Ectodermal cell (in vitro differentiated cells): ENCODE measurements around the gene LRRC8E.
"Not testable (repeated sequence)": the region's sequence is repeated elsewhere in the genome, so short reads cannot be mapped to it uniquely, and the experiment has no call there.

Experiments
- H3K27ac ChIP-seq: 2 replicates; pipeline ENCODE4 v1.7.0; 2013; ENCODE audit warnings: mild to moderate bottlenecking, low read depth, low read length; ENCODE audit not compliant: insufficient read depth, poor library complexity, severe bottlenecking
- H3K27me3 ChIP-seq: 2 replicates; pipeline ENCODE4 v1.7.0; 2013; ENCODE audit warnings: mild to moderate bottlenecking, low read length; ENCODE audit not compliant: insufficient read depth, control insufficient read depth, poor library complexity, severe bottlenecking
- H3K36me3 ChIP-seq: one replicate; pipeline ENCODE4 v1.7.0; 2013; ENCODE audit warnings: low read length; ENCODE audit not compliant: control insufficient read depth, insufficient read depth
- H3K4me1 ChIP-seq: one replicate; pipeline ENCODE4 v1.7.0; 2013; ENCODE audit warnings: low read length; ENCODE audit not compliant: control insufficient read depth, insufficient read depth
- H3K4me3 ChIP-seq: 2 replicates; pipeline ENCODE4 v1.7.0; 2013; ENCODE audit warnings: low read depth, low read length, control low read depth; ENCODE audit not compliant: insufficient read depth
- H3K9me3 ChIP-seq: 2 replicates; pipeline ENCODE4 v1.7.0; 2013; ENCODE audit warnings: mild to moderate bottlenecking, low read length, moderate library complexity; ENCODE audit not compliant: control insufficient read depth
- WGBS, 2 experiments: methylation state at CpG; one replicate each; pipeline ENCODE4 v1.1.7; 2013; ENCODE audit warnings: missing lambda C conversion rate in 2 of 2; 5-methylcytosine and 5-hydroxymethylcytosine counted together

LRRC8E gene

GRCh38 chr19:7855426-7856108, 32.7 kb upstream of the LRRC8E start:
- H3K36me3 ChIP-seq = no peaks in the 10 kb centered on the region
- WGBS, 2 experiments = 87 to 88% methylated on average over 26 of the region's 26 CpGs
- H3K4me3 ChIP-seq = no peak overlapping the region
- no peak overlapping the region for H3K27ac ChIP-seq
- H3K4me1 ChIP-seq = peaks cover 11% of the 10 kb centered on the region
- H3K27me3 ChIP-seq = peaks cover 42% of the 10 kb centered on the region
- no peaks in the 10 kb centered on the region for H3K9me3 ChIP-seq

DNA sequence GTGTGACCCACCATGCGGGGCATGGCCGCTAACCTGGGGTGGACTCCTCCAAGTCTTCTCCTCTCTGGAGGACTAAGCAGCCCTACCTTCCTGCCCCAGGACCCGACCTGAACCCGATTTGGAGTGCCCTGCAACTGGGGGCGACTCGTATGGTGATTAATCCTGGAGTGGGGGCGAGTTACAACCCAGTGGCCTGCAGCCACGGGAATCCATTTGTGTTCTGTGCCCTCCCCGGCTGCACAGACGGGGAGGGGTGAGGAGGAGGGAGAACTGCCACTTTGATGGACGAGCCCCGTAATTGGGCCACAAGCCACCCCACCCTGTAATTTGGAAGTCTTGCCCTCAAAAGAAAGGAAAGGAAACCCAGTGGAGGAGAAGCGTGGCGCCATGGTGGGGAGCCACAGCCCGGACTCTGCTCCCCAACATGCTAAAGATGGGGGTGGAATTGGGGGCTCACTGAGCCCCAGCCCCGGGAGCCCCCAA, 32.2 kb upstream of the LRRC8E start:
- Histone ChIP-seq H3K4me3 (no peak overlapping the region), H3K9me3 (no peaks in the 10 kb centered on the region), H3K4me1 (peaks cover 11% of the 10 kb centered on the region), H3K36me3 (no peaks in the 10 kb centered on the region), H3K27me3 (peaks cover 47% of the 10 kb centered on the region), H3K27ac (no peak overlapping the region)
- WGBS, 2 experiments = 86 to 87% methylated on average over 16 of the region's 16 CpGs

GRCh38 chr19:7856679-7857663, 31.3 kb upstream of the LRRC8E start:
- Histone ChIP-seq H3K27ac (no peak overlapping the region), H3K4me1 (peaks cover 18% of the 10 kb centered on the region), H3K4me3 (no peak overlapping the region), H3K36me3 (no peaks in the 10 kb centered on the region), H3K9me3 (no peaks in the 10 kb centered on the region), H3K27me3 (peaks cover 56% of the 10 kb centered on the region)
- 83 to 84% methylated on average over 38 of the region's 38 CpGs for WGBS, 2 experiments

GRCh38 chr19:7857727-7858108, 30.6 kb upstream of the LRRC8E start:
- WGBS, 2 experiments = 43 to 47% methylated on average over 8 of the region's 8 CpGs
- peaks cover 18% of the 10 kb centered on the region for H3K4me1 ChIP-seq
- no peaks in the 10 kb centered on the region for H3K36me3 ChIP-seq
- H3K9me3 ChIP-seq = no peaks in the 10 kb centered on the region
- no peak overlapping the region for H3K27ac ChIP-seq
- H3K27me3 ChIP-seq = peaks cover 60% of the 10 kb centered on the region
- peak overlapping the region; percentile 16 for H3K4me3 ChIP-seq

DNA sequence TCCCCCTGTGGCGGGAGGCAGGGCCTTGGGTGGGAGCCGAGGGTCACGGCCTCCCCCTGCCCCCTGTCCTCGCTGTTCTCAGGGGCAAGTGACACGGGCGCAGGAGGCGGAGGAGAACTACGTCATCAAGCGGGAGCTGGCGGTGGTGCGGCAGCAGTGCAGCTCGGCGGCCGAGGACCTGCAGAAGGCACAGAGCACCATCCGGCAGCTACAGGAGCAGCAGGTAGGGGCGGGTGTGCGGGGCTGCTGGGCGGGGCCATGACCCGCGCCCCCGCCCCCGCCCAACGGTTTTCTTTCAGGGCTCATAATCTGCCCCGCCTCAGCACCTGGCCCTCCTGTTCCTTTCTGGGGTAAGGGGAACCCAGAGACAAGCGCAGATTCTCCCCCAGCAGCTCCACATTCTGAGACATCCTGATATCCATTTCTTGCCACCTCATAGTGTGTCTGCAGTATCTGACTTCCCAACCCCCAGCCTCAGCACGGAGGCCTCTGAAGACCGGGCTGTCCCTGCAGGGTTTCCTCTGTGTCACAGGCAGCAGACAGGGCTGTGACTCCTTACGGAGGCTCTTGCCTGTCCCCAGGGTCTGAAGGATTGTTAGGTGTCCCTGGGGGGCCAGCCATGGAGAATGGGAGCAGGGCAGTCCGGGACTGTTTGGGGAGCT, 30.1 kb upstream of the LRRC8E start:
- 4% methylated on average over 29 of the region's 29 CpGs for WGBS, 2 experiments
- Histone ChIP-seq H3K9me3 (no peaks in the 10 kb centered on the region), H3K27ac (no peak overlapping the region), H3K4me3 (peak overlapping the region; percentile 16), H3K4me1 (peaks cover 18% of the 10 kb centered on the region), H3K36me3 (no peaks in the 10 kb centered on the region), H3K27me3 (peaks cover 63% of the 10 kb centered on the region)

GRCh38 chr19:7859087-7859486, 29.2 kb upstream of the LRRC8E start:
- H3K4me3 ChIP-seq, H3K27ac ChIP-seq, H3K36me3 ChIP-seq, H3K9me3 ChIP-seq: not testable (repeated sequence)
- peaks cover 25% of the 10 kb centered on the region for H3K4me1 ChIP-seq
- peaks cover 63% of the 10 kb centered on the region for H3K27me3 ChIP-seq
- 89 to 94% methylated on average over 8 of the region's 8 CpGs for WGBS, 2 experiments

- H3K27ac ChIP-seq = no peak overlapping the region
- peaks cover 25% of the 10 kb centered on the region for H3K4me1 ChIP-seq
- no peaks in the 10 kb centered on the region for H3K9me3 ChIP-seq
- H3K36me3 ChIP-seq = no peaks in the 10 kb centered on the region
- H3K4me3 ChIP-seq = no peak overlapping the region
- peaks cover 66% of the 10 kb centered on the region for H3K27me3 ChIP-seq
- WGBS, 2 experiments = 89% methylated on average over 22 of the region's 22 CpGs
These were observed 28.2 kb upstream of the LRRC8E start for GRCh38 chr19:7859831-7860713.

DNA sequence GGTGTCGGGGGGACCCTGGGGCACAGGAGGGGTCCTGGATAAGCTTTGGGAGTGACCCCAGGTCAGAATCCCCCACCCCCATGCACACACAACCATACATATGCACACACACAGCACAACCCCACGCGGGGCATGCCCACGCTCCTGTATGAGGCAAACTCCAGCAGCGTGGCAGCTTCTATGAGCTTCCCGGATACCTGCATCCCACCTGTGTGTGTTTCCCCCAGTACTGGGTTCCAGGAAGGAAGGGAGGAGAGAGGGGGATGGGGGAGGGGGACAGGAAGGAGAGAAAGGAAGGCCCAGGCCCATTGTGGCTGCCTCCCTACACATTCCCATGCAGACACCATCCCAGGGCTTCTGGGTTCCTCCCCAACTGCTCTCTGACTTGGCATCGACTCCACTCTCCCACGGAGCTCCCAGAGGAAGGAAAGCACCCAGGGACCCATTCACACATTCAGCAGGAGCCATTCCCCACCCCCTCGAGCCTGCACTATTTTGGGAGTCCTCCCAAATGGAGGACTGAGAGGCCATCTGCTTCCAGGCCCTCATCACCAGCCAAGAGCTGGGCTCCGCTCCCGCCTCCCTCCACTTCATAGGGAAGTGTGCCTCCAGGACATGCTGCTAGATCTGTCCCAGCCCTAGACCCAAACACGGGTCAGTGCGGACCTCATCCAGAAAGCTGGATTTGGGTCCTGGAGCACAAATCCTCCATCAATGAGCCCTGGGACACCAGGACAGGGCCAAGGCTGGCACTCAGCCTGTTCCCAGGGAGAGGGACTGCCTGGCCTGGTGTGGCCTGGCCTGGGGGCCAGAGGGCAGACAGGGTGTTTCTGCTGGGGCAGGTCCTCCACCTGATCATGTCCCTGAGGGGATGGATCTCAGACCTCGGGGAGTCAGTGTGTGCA, 27.3 kb upstream of the LRRC8E start:
- Histone ChIP-seq H3K27ac (no peak overlapping the region), H3K4me3 (no peak overlapping the region), H3K36me3 (no peaks in the 10 kb centered on the region), H3K27me3 (peaks cover 73% of the 10 kb centered on the region), H3K9me3 (no peaks in the 10 kb centered on the region), H3K4me1 (peaks cover 25% of the 10 kb centered on the region)
- WGBS, 2 experiments = 83 to 86% methylated on average over 14 of the region's 14 CpGs
